ENCODE results near the gene WSCD1.

WSCD1 gene

DNA sequence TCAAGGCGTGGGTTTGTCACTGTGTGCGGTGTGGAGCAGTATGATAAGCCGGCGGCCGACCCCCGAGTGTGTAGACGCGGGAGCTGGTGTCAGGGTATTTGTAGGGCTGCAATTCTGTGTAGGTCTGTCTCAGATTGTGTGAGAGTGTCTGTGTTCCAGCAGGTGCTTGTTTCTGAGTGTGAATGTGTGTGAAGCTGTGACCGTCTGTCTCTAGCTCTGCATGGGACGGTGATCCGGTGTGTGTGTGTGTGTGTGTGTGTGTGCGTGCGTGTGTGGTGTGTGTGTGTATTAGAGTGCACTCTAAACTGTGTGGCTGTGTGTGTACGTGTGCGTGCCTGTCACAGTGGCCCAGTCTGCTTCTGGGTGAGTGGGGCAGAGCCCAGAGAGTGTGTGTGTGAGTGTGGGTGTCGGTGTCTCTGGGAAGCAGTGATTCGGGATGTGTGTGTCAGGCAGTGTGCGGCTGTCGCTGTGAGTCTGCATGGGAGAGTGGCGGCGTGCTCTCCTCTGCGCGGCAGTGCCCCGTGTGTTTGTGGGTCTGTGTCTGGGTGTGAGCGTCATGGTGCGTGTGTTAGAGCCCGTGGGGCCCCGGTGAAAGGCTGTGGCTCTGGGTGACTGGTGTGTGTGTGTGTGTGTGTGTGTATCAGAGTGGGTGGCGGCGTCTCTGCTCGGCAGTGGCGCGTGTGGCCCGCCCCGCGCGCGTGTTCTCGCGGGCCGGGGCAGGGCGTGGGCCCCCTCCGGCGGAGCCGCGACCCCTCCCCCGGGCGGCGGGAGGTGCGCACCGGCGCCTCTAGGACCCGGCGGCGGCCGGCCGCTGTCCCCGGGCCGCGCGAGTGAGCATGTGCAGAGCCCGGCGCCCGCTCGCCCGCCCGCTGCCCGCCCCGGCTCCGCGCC is at the start of gene WSCD1:
Gene WSCD1 (plus strand): TSS at position 841 of the 891 bp plus-strand sequence. CDS start 10,280 bp downstream, outside the sequence.
- no peaks in the 10 kb centered on the region for H3K9me3 ChIP-seq (ENCODE audit: low read depth, low read length)
- no peak for DNase-seq (ENCODE audit: low read depth, low spot score)
- no peak for TF ChIP-seq EZH2 (IDR thresholded peaks at IDR 0.05)
- no peak for TF ChIP-seq FOXP2 (optimal IDR thresholded peaks at IDR 0.05; ENCODE audit: control extremely low read depth, extremely low read length, insufficient read depth)
- TF ChIP-seq POLR2AphosphoS5 (IDR thresholded peaks at IDR 0.05; ENCODE audit: borderline replicate concordance, low read depth, low read length) = no peak
- H3K4me3 ChIP-seq = no peak within 1 kb of the TSS
- H3K27ac ChIP-seq = no peak within 1 kb of the TSS
- H3K9ac ChIP-seq (ENCODE audit: insufficient read length) = no peak within 1 kb of the TSS
- no peaks in the 10 kb centered on the region for H3K36me3 ChIP-seq (ENCODE audit: insufficient read depth, low read length)

DNA sequence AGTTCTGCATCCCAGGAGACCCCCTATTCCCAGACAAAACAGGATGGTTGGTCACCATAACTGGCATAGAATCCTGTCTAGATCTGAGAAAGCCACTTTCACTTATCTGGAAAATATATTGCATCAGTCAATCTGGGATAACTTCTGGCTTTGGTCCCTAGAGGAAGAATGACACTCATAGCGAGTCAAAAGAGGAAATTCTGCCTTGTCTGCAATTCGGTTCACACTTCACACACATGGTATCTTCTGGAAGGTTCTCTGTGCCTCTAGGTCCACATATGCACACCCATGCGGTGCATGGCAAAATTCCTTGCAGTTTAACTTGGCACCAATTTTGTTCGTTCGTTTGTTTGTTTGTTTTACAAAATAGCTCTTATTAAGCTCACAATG is 49.2 kb upstream of the WSCD1 start:
- no peaks in the 10 kb centered on the region for H3K36me3 ChIP-seq (ENCODE audit: insufficient read depth, low read length)
- TF ChIP-seq EZH2 (IDR thresholded peaks at IDR 0.05) = no peak
- no peak for TF ChIP-seq FOXP2 (optimal IDR thresholded peaks at IDR 0.05; ENCODE audit: control extremely low read depth, extremely low read length, insufficient read depth)
- no peak for TF ChIP-seq POLR2AphosphoS5 (IDR thresholded peaks at IDR 0.05; ENCODE audit: borderline replicate concordance, low read depth, low read length)
- no peak overlapping the region for H3K9ac ChIP-seq (ENCODE audit: insufficient read length)
- no peak for DNase-seq (ENCODE audit: low read depth, low spot score)
- H3K27ac ChIP-seq = no peak overlapping the region
- H3K9me3 ChIP-seq (ENCODE audit: low read depth, low read length) = no peaks in the 10 kb centered on the region
- H3K4me3 ChIP-seq = no peak overlapping the region

DNA sequence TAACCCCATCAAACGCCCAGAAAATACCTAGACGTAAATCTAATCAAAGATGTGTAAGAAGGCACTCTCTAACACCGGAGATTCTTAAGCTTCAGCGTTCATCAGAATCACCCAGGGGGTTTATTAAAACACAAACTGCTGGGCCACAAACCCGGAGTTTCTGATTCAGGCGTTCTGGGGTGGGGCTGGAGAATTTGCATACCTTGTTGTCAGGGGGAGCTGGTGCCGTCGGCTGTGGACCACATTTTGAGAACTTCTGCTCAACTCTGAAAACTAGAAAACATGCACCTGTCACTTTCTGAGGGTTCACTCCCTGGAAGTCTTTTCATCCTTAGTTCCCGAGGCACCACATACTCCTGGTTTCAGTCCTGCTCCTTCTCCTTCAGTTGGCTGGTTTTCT is 48.6 kb upstream of the WSCD1 start:
- Histone ChIP-seq H3K9ac (ENCODE audit: insufficient read length) (no peak overlapping the region), H3K9me3 (ENCODE audit: low read depth, low read length) (no peaks in the 10 kb centered on the region), H3K36me3 (ENCODE audit: insufficient read depth, low read length) (no peaks in the 10 kb centered on the region), H3K27ac (no peak overlapping the region), H3K4me3 (no peak overlapping the region)
- no peak for DNase-seq (ENCODE audit: low read depth, low spot score)
- TF ChIP-seq EZH2 (IDR thresholded peaks at IDR 0.05) (no peak), POLR2AphosphoS5 (IDR thresholded peaks at IDR 0.05; ENCODE audit: borderline replicate concordance, low read depth, low read length) (no peak), FOXP2 (optimal IDR thresholded peaks at IDR 0.05; ENCODE audit: control extremely low read depth, extremely low read length, insufficient read depth) (no peak)

DNA sequence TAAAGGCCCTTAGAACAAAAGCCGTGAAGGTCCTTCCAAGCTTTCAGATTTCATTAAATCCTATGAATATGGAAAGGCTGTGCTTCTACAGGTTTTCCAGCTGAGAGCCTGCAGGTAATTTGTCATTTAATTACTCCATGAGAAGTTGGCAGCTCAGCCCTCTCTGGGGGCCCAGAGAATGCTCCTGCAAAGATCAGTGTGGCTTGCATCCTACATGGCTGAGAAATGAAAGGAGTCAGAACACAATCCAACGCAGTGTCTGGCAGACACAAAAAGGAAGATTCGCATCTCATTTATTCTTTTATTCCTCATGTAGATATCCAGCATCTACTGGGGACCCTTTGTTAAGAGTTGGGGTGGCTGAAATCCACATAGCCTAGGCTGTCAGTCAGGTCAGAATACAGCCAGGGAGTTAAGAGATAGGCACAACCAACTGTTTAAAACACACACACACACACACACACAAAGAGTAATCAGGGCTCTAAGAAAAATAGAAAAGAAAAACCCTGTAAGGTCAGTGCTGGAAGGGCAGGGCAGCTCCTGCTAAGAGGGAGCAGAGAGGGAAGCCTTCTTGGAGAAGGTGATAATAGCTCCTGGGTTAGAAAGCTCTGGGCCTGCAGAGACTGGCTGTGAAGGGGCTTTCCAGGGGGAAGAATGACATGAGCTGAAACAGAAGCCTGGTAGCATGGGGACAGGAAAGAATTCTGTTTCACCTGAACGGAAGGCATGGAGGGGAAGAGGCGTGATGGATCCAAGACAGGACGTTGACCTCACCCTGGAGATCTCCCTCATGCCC is 46.9 kb upstream of the WSCD1 start:
- H3K9me3 ChIP-seq (ENCODE audit: low read depth, low read length) = no peaks in the 10 kb centered on the region
- no peak for TF ChIP-seq EZH2 (IDR thresholded peaks at IDR 0.05)
- TF ChIP-seq POLR2AphosphoS5 (IDR thresholded peaks at IDR 0.05; ENCODE audit: borderline replicate concordance, low read depth, low read length) = no peak
- no peak overlapping the region for H3K27ac ChIP-seq
- DNase-seq (ENCODE audit: low read depth, low spot score) = no peak
- no peak overlapping the region for H3K9ac ChIP-seq (ENCODE audit: insufficient read length)
- H3K36me3 ChIP-seq (ENCODE audit: insufficient read depth, low read length) = no peaks in the 10 kb centered on the region
- no peak overlapping the region for H3K4me3 ChIP-seq

DNA sequence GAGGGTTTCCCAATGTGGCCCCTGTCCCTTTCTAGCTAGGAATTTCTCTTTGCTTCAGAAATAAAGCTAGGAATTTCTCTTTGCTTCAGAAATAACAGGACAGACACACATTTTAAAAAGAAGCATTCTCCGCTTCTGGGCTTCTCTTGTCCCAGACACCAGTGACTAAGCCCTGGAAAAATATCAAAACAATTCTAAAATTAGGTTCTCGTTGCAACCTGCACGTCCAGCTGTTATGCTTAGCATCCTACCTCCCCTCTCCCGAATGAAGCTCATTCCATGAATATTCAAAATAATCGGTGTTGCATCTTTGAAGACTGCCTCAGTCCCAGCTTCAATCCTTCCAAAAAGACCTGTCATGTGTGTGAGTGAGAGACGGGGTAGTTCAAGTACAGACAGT is 45.6 kb upstream of the WSCD1 start:
- Histone ChIP-seq H3K36me3 (ENCODE audit: insufficient read depth, low read length) (no peaks in the 10 kb centered on the region), H3K27ac (no peak overlapping the region), H3K4me3 (no peak overlapping the region), H3K9me3 (ENCODE audit: low read depth, low read length) (no peaks in the 10 kb centered on the region), H3K9ac (ENCODE audit: insufficient read length) (no peak overlapping the region)
- TF ChIP-seq FOXP2 (optimal IDR thresholded peaks at IDR 0.05; ENCODE audit: control extremely low read depth, extremely low read length, insufficient read depth) (no peak), POLR2AphosphoS5 (IDR thresholded peaks at IDR 0.05; ENCODE audit: borderline replicate concordance, low read depth, low read length) (no peak), EZH2 (IDR thresholded peaks at IDR 0.05) (no peak)
- no peak for DNase-seq (ENCODE audit: low read depth, low spot score)

DNA sequence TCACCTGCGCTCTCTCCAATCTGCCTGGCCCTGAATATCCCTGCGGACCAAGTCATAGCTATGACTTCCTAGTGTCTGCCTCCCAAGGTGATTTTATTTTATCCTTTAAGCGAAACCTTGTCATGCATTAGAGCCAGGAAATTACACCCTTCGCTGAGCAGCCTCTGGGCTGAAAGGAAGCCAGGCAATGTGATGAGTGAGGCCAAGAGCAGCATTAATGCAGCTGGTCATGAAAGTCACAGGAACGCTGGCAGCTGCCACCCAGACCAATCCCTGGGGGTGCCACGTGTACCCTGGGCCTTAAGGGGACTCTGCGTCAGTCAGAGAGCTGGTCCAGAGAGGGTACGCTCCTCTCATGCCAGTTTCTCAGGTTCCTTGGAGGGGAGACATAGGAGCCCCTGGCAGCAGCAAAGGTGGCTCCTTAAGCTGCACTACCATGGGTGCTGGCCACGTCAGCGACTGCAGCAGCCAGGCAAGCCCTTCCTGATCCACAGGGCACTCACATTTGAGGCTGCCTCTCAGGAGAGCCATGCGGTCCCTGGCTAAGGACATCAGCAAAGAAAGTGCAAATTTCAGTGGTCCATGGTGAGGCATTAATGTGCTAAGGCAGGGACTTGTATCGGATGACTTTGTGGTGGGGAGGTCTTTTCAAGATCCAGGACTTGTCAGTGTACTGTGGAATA is 42.7 kb upstream of the WSCD1 start:
- Histone ChIP-seq H3K27ac (no peak overlapping the region), H3K36me3 (ENCODE audit: insufficient read depth, low read length) (no peaks in the 10 kb centered on the region), H3K9ac (ENCODE audit: insufficient read length) (no peak overlapping the region), H3K9me3 (ENCODE audit: low read depth, low read length) (no peaks in the 10 kb centered on the region), H3K4me3 (no peak overlapping the region)
- TF ChIP-seq EZH2 (IDR thresholded peaks at IDR 0.05) (no peak), POLR2AphosphoS5 (IDR thresholded peaks at IDR 0.05; ENCODE audit: borderline replicate concordance, low read depth, low read length) (no peak), FOXP2 (optimal IDR thresholded peaks at IDR 0.05; ENCODE audit: control extremely low read depth, extremely low read length, insufficient read depth) (no peak)
- DNase-seq (ENCODE audit: low read depth, low spot score) = no peak

DNA sequence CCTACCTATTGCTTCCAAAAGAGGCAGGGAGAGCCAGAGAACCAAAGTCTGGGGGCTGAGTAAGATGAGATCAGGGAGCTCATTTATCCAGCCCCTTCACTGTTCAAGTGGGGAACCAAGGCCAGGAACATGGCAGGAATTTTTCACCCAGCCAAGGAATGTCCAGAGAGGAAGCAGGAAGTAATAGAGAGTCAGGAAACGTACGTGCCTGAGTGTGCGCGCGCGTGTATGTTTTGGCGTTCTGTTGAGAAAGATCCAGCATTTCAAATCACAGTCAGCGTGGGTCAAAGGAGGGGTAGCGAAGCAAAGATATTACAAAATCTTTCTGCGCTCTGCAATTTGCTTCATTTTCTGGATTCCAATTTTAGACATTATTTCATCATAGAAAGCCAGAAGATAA is 41.9 kb upstream of the WSCD1 start:
- TF ChIP-seq FOXP2 (optimal IDR thresholded peaks at IDR 0.05; ENCODE audit: control extremely low read depth, extremely low read length, insufficient read depth) = no peak
- TF ChIP-seq POLR2AphosphoS5 (IDR thresholded peaks at IDR 0.05; ENCODE audit: borderline replicate concordance, low read depth, low read length) = no peak
- no peak for TF ChIP-seq EZH2 (IDR thresholded peaks at IDR 0.05)

DNA sequence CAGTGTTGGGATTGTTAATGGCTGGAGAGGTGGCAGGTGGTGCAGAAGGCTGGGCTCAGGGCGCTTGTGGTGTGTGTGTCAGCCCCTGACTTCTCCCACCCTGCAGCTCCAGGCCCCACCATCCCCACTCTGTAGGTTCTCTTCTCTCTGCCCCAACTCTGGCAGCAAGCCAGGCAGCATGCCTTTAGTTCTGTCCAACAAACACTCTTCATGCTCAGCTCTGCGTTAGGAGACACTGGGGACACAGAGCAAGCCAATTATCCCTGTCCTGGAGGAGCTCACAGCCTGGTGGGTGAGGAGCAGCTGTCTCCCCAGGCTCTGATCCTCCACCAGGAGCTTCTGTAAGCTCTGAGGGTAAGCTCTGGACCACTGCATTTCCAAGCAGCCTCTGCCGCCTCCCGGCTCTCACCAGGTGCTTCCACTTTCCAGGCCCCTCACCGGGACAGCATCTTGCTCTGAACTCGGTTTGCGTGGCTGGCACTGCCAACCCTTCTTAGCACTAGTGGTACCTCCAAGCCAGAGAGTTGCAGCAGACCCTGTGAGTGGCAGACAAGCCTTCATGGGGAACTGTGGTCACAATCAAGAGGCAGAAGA is 34.3 kb upstream of the WSCD1 start:
- H3K9me3 ChIP-seq (ENCODE audit: low read depth, low read length) = no peaks in the 10 kb centered on the region
- H3K4me3 ChIP-seq = no peak overlapping the region
- DNase-seq (ENCODE audit: low read depth, low spot score) = no peak
- H3K27ac ChIP-seq = no peak overlapping the region
- TF ChIP-seq EZH2 (IDR thresholded peaks at IDR 0.05) = no peak
- no peak overlapping the region for H3K9ac ChIP-seq (ENCODE audit: insufficient read length)
- no peaks in the 10 kb centered on the region for H3K36me3 ChIP-seq (ENCODE audit: insufficient read depth, low read length)

More for the DNA sequence above, 41.9 kb upstream of the WSCD1 start:
- Histone ChIP-seq H3K36me3 (ENCODE audit: insufficient read depth, low read length) (no peaks in the 10 kb centered on the region), H3K9ac (ENCODE audit: insufficient read length) (no peak overlapping the region), H3K4me3 (no peak overlapping the region), H3K27ac (no peak overlapping the region), H3K9me3 (ENCODE audit: low read depth, low read length) (no peaks in the 10 kb centered on the region)
- no peak for DNase-seq (ENCODE audit: low read depth, low spot score)
